Measurements from ENCODE around the gene CBX8.
"Not testable (repeated sequence)": the region's sequence is repeated elsewhere in the genome, so short reads cannot be mapped to it uniquely, and the experiment has no call there.

CBX8 gene

DNA sequence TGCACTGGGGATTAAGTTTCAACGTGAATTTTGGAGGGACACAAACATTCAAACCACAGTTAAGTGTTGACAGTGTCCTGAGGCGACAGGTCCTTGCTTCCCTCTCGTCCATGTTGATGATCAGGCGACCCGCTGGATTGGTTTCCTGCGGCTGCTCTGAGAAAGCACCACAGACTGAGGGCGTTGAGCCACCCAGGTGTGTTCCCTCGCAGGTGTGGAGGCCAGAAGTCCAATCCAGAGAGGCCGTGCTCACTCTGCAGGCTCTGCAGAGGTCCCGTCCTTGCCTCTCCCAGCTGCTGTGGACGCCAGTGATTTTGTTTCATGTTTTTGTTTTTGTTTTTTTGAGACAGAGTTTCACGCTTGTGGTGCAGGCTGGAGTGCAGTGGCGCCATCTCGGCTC, 41.3 kb downstream of the CBX8 start:
- no peak for TF ChIP-seq MYC (IDR thresholded peaks at IDR 0.05; ENCODE audit: low read depth, low read length)
- TF ChIP-seq, protein P1, sequence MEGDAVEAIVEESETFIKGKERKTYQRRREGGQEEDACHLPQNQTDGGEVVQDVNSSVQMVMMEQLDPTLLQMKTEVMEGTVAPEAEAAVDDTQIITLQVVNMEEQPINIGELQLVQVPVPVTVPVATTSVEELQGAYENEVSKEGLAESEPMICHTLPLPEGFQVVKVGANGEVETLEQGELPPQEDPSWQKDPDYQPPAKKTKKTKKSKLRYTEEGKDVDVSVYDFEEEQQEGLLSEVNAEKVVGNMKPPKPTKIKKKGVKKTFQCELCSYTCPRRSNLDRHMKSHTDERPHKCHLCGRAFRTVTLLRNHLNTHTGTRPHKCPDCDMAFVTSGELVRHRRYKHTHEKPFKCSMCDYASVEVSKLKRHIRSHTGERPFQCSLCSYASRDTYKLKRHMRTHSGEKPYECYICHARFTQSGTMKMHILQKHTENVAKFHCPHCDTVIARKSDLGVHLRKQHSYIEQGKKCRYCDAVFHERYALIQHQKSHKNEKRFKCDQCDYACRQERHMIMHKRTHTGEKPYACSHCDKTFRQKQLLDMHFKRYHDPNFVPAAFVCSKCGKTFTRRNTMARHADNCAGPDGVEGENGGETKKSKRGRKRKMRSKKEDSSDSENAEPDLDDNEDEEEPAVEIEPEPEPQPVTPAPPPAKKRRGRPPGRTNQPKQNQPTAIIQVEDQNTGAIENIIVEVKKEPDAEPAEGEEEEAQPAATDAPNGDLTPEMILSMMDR (IDR thresholded peaks at IDR 0.05; ENCODE audit: low read depth, low read length), result no peak
- TF ChIP-seq MAX (IDR thresholded peaks at IDR 0.05; ENCODE audit: low read depth, low read length), result no peak
- no peak for TF ChIP-seq POLR2A (IDR thresholded peaks at IDR 0.05; ENCODE audit: extremely low read depth, insufficient read length)
- no peak overlapping the region for H3K4me3 ChIP-seq (ENCODE audit: low read depth, low read length)
- no peak for DNase-seq (ENCODE audit: low read depth)

GRCh38 chr17:79754903-79755302, 42.0 kb downstream of the CBX8 start:
- H3K4me3 ChIP-seq (ENCODE audit: low read depth, low read length); DNase-seq (ENCODE audit: low read depth): not testable (repeated sequence)

DNA sequence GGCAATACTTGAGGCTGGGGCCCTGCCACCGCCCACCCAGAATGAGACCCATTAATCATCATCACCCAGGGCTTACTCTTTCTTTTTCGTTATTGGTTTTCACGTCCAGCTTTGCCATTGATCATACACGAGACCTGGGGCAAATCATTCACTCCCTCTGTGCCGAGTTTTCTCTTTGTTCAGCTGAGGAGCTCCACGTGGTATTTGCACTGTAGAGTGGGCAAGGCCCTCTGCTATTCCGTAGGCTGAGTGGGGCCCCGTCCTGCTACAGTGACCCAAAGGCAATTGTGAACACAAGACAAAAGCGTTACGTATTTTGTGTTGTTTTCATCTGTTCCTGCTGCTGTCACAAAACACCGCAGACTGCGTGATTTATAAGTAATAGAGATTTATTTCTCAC, 42.5 kb downstream of the CBX8 start:
- no peak overlapping the region for H3K4me3 ChIP-seq (ENCODE audit: low read depth, low read length)
- no peak for DNase-seq (ENCODE audit: low read depth)
- no peak for TF ChIP-seq MYC (IDR thresholded peaks at IDR 0.05; ENCODE audit: low read depth, low read length)

- no peak overlapping the region for H3K4me3 ChIP-seq (ENCODE audit: low read depth, low read length)
- DNase-seq (ENCODE audit: low read depth), result no peak
- TF ChIP-seq, protein P1 (IDR thresholded peaks at IDR 0.05; ENCODE audit: low read depth, low read length), result no peak
- TF ChIP-seq MYC (IDR thresholded peaks at IDR 0.05; ENCODE audit: low read depth, low read length) (no peak), POLR2A (IDR thresholded peaks at IDR 0.05; ENCODE audit: extremely low read depth, insufficient read length) (no peak), MAX (IDR thresholded peaks at IDR 0.05; ENCODE audit: low read depth, low read length) (no peak)
These were observed 44.7 kb downstream of the CBX8 start for GRCh38 chr17:79752175-79752574.

GRCh38 chr17:79750650-79751545, 46.0 kb downstream of the CBX8 start:
- TF ChIP-seq MYC (IDR thresholded peaks at IDR 0.05; ENCODE audit: low read depth, low read length), result no peak
- no peak for TF ChIP-seq MAX (IDR thresholded peaks at IDR 0.05; ENCODE audit: low read depth, low read length)
- TF ChIP-seq, protein P1 (IDR thresholded peaks at IDR 0.05; ENCODE audit: low read depth, low read length), result no peak
- DNase-seq (ENCODE audit: low read depth), result no peak
- no peak overlapping the region for H3K4me3 ChIP-seq (ENCODE audit: low read depth, low read length)

DNA sequence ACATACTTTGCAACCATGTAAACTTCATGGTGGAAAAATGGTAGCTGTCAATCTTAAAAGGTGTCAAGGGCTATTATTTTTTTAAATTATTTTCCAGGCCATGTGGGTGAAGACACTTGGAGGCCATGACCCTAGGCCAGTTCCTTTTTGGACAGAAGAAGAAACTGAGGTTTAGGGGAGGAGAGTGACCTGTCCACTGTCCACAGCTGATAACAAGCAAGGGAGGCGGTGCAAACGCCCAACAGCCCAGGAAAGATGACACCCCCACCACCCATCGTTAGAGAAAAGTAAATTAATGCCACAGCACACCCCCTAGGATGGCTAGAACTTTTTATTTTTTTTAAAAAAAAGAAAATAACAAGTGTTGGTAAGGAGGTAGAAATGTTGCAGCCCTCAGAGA, 46.9 kb downstream of the CBX8 start:
- no peak for DNase-seq (ENCODE audit: low read depth)
- no peak overlapping the region for H3K4me3 ChIP-seq (ENCODE audit: low read depth, low read length)
- TF ChIP-seq, protein P1 (IDR thresholded peaks at IDR 0.05; ENCODE audit: low read depth, low read length), result no peak
- TF ChIP-seq MAX (IDR thresholded peaks at IDR 0.05; ENCODE audit: low read depth, low read length) (no peak), POLR2A (IDR thresholded peaks at IDR 0.05; ENCODE audit: extremely low read depth, insufficient read length) (no peak), MYC (IDR thresholded peaks at IDR 0.05; ENCODE audit: low read depth, low read length) (no peak)
